OCI-M1 (cell line): ENCODE results near the gene TECTB.
A peak's percentile ranks its signal among the peaks of the same experiment; 100 is the strongest.
"Not testable (repeated sequence)": the region's sequence is repeated elsewhere in the genome, so short reads cannot be mapped to it uniquely, and the experiment has no call there.

ENCODE experiments used
- DNase-seq: peaks from one replicate; lab custom pipeline; 2025; lab: John Stamatoyannopoulos, UW

Gene TECTB

DNA sequence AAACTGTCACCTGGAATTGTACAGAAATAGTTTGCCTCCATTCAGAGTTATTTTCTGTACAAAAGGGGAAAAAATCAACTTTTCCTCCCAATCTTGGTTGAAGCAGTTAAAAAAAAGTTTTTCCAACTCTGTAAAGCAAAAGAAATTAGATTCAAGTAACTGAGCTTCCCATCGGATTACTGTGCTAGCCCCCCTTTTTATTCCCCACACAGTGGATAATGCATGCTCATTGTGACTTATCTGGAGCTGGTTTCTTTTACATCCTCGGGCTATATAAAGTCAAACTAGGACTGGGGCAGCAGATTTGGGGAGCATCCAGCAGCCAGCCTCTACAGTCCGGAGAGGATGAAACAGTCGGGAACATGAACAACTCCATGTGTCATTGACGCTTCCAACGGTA is at the start of gene TECTB:
Gene TECTB (plus strand): TSS at position 301 of the 400 bp plus-strand sequence. CDS start 335 bp downstream, outside the sequence.
- no peak for DNase-seq

GRCh38 chr10:112235141-112235540 is 48.1 kb upstream of the TECTB start:
- no peak for DNase-seq

- no peak for DNase-seq
These were observed 47.3 kb upstream of the TECTB start for GRCh38 chr10:112235920-112236319.

GRCh38 chr10:112236486-112236885 is 46.7 kb upstream of the TECTB start:
- no peak for DNase-seq

DNA sequence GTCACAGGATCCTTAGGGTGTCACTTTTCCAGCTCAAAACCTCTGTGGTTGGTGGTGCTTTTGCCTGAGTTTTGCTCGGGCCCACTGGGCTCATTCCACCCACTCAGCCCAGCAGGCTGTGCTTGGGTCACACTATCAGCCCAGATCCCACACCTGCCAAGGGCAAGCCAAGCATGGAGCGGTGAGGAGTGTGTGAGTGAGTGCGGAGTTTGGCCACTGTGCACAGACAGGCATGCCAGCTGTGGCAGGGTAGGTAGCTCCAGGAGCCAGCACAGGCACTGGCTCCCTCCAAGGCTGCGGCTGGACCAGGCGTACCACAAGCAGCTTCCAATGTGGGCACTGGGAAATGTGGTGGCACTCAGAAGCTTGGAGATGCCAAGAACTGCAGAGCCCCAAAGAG is 43.9 kb upstream of the TECTB start:
- no peak for DNase-seq

- no peak for DNase-seq
These were observed 42.8 kb upstream of the TECTB start for GRCh38 chr10:112240441-112240840.

- no peak for DNase-seq
These were observed 41.4 kb upstream of the TECTB start for GRCh38 chr10:112241651-112242341.

GRCh38 chr10:112242769-112243168 is 40.4 kb upstream of the TECTB start:
- no peak for DNase-seq

DNA sequence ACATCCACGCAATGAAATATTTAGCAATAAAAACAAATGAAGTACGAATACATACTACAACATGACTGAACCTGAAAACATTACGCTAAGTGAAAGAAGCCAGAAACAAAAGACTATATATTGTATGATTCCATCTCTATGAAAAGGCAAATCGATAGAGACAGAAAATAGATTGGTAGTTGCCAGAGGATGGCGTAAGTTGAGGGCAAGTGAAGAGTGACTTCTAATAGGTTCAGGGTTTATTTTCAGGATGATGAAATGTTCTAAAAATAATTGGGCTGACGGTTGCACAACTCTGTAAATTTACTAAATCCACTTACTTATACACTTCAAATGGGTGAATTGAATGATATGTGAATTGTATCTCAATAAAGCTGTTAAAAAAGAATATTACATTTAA is 39.5 kb upstream of the TECTB start:
- no peak for DNase-seq

GRCh38 chr10:112244197-112244596 is 39.0 kb upstream of the TECTB start:
- no peak for DNase-seq

- no peak for DNase-seq
These were observed 35.4 kb upstream of the TECTB start for GRCh38 chr10:112247791-112248190.

DNA sequence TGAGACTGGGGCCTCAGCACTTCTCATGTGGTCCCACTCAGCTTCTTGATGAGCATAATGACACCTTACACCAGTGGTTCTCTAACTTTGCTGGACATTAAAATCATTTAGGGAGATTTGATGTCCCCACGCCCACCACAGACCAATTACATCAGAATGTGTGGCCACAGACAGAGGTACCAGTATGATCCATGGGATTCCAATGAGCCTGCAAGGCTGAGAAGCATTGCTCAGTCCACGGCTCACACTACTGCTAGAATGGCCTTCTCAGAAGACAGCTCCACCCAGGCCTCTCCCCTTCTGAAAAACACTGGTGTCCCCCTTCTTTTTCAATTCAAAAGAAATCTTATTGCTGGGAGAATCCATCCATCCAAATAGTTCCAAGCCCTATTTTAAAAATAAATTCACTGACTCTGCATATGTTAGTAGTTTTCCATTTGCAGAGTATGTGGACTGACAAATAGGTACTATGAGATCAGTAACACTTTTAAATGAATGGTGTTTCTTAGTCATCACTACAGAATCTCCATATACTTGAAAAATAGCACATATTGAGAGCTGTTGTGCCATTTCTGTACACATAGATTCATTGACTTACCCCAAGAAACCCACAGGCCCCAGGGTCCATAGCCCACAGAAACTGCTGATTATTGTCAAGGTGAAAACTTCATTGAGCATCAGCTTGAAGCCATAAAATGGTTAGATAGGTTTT is 34.5 kb upstream of the TECTB start:
- no peak for DNase-seq

DNA sequence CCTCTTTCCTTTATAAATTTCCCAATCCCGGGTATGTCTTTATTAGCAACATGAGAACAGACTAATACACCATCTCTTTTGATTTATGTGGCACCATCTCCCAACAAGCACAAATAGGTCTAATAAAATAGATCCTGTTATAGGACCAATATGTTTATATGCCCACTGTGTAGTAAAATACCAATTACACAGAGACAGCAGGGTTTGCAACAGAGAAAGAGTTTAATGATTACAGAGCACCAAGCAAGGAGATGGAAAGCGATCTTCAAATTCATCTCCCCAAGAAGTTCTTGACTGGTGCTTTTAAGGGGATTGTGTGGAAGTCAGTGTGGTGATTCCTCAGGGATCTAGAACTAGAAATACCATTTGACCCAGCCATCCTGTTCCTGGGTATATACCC is 33.5 kb upstream of the TECTB start:
- DNase-seq = no peak

GRCh38 chr10:112250555-112250954 is 32.6 kb upstream of the TECTB start:
- DNase-seq = no peak

GRCh38 chr10:112251238-112251637 is 32.0 kb upstream of the TECTB start:
- not testable (repeated sequence) for DNase-seq

GRCh38 chr10:112258407-112258806 is 24.8 kb upstream of the TECTB start:
- DNase-seq = no peak

DNA sequence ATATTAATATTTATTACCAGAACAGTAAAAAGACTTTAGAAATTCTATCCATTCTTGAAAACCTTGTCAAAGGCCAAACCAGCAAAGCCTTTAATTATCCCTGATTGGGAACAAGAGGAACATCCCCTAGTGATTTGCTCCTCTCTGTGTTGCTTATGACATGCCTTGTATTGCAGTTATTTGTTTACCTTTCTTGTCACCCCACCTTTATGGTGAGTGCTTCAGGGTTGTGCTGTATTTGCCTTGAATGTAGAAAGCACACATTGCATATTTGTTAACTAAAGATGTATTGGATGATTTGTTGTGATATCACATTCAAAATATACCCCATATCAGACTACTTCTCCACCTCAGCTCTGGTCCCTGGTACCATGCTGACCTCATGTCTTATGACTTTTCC is 23.5 kb upstream of the TECTB start:
- DNase-seq = no peak

- DNase-seq = peak; percentile 47
These were observed 22.4 kb upstream of the TECTB start for GRCh38 chr10:112260831-112261230.

DNA sequence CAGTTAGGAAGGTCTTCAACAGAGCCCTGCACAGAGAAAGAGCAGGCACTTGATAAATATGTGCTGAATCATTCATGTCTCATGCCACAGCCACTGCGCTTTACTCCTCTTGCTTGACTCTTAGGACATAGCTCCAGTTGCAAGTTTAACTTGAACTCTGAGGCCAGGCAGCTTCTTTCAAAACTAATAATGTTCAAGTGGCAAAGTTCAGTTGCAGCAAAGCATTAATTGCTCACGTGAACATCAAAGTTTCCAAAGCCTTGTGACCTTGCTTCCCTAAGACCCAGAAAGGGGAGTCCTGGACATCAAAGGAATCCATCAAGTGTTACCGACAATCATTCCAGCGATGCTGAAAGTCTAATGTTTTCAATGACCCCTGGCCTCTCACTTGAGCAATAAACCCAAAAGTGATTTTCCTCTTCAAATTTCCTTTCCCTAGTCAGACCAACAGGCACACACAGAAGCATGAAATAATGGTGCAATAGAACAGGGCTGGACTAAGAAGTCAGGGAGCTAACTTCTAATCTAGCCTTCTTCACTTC is 21.8 kb upstream of the TECTB start:
- DNase-seq = peak; percentile 76

DNA sequence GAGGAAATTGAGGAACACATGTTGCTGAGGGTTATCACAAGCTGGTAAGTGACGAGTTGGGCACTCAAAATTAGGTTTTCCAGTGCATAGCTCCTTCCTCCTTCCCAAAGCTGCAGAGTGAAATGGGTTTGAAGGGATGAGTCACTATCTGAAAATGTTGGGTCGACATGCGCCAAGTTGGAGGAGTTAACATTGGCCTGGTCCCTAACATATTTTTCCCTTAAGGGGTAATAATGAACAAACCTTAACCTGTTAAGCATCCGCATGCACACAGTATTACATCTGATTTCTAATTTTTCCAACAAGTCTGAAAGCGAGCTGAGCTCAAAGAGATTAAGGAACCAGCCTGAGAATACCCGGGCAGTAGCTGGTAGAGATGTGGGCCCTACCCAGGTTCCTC is 20.7 kb upstream of the TECTB start:
- no peak for DNase-seq

DNA sequence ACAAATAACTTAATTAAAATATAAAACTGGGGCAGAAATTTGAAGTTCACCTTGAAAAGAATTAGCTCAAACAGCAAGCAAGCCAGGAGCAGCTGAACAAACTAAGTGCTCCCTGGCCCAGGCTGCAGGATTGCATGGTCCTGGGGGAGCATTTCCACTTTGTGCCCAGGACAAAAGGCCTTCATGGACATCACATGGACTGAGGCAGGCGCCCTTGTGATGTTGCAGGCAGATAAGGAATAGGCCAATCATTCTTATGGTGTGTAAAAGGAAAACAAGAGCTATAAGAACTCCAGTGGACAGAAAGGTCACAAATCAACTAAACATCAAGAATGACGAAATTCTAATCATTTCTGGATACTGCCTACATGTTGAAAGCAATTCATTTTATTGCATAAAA is 17.5 kb upstream of the TECTB start:
- no peak for DNase-seq

- no peak for DNase-seq
These were observed 13.9 kb upstream of the TECTB start for GRCh38 chr10:112269266-112269665.

DNA sequence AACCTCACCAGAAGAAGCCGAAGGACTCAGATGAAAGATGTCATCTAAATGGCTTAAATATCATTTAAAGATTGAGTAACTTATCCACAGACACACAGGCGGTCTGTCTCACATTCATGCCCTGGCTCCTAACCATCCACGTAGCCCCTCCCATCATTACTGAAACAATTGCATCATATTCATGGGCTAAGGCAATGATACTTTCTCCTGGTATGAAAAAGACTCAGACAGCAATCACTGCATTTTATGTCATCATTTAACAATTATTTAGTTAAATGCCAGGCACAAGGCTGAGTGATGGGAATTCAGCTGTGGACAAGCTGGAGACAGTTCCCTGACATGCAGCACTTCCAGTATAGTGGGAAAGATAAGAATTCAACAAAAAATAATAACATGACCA is 11.2 kb upstream of the TECTB start:
- DNase-seq = no peak
